ENCODE results near the gene PI4KA.

GRCh38 chr22:20786048-20786447 is 72.6 kb downstream of the PI4KA start:
- no peak for TF ChIP-seq CTCF (IDR thresholded peaks at IDR 0.05; ENCODE audit: low read depth, low read length)
- no peak for TF ChIP-seq POLR2A (IDR thresholded peaks at IDR 0.05; ENCODE audit: extremely low read depth, insufficient read length)

Data from NB4 (cell line).